CD4-positive, CD25-positive, alpha-beta regulatory T cell (primary cell): ENCODE data around the gene CYP51A1. TPM values are rescaled to one million over a fixed set of nuclear protein-coding genes. Genes with fewer than 3 reads are reported as not detected.
"Not testable (repeated sequence)": the region's sequence is repeated elsewhere in the genome, so short reads cannot be mapped to it uniquely, and the experiment has no call there.

Experiments
- ATAC-seq, 2 donors: fragments of 150-1000 bp; cut with Tn5 transposase; one replicate each; pipeline ENCODE4 v1.10.0; 2021; ENCODE audit warnings: low read depth in 2 of 2, moderate number of reproducible peaks in 2 of 2, moderate library complexity in 1 of 2
- DNase-seq, 3 donors: peaks; one replicate each; pipeline versions ENCODE4 v3.0.0 to v3.0.0-alpha.2; 2012 to 2022; ENCODE audit warnings: mixed read lengths in 1 of 3
- H3K27ac ChIP-seq: one replicate; pipeline ENCODE4 v1.7.0; 2013; ENCODE audit warnings: mild to moderate bottlenecking, low read length; ENCODE audit not compliant: insufficient read depth, poor library complexity, severe bottlenecking
- H3K27me3 ChIP-seq: one replicate; pipeline ENCODE4 v1.7.0; 2013; ENCODE audit warnings: low read length; ENCODE audit not compliant: control insufficient read depth, insufficient read depth
- H3K36me3 ChIP-seq: one replicate; pipeline ENCODE4 v1.7.0; 2013; ENCODE audit warnings: mild to moderate bottlenecking, low read length, moderate library complexity; ENCODE audit not compliant: control insufficient read depth, insufficient read depth
- H3K4me1 ChIP-seq: 2 replicates; pipeline ENCODE4 v1.7.0; 2013; ENCODE audit warnings: mild to moderate bottlenecking, low read length; ENCODE audit not compliant: insufficient read depth, control insufficient read depth, poor library complexity, severe bottlenecking
- H3K4me3 ChIP-seq: one replicate; pipeline ENCODE4 v1.7.0; 2013; ENCODE audit warnings: low read depth, mild to moderate bottlenecking, low read length, moderate library complexity
- H3K9me3 ChIP-seq, 2 experiments: 1 replicate in 1 of 2; 2 replicates in 1 of 2; pipeline ENCODE4 v1.7.0; 2013; ENCODE audit warnings: low read length in 2 of 2, mild to moderate bottlenecking in 1 of 2, moderate library complexity in 1 of 2; ENCODE audit not compliant: control insufficient read depth in 2 of 2
- H3K27ac Mint-ChIP-seq, 3 donors: one replicate each; pipeline ENCODE4 v1.8.0; 2020 to 2022; ENCODE audit warnings: mild to moderate bottlenecking in 3 of 3, mixed read lengths in 3 of 3, moderate library complexity in 2 of 3
- H3K27me3 Mint-ChIP-seq: one replicate; pipeline ENCODE4 v1.8.0; 2022; ENCODE audit warnings: mild to moderate bottlenecking, mixed read lengths
- H3K36me3 Mint-ChIP-seq: one replicate; pipeline ENCODE4 v1.8.0; 2020; ENCODE audit warnings: mixed read lengths
- H3K4me1 Mint-ChIP-seq, 4 donors: one replicate each; pipeline ENCODE4 v1.8.0; 2020 to 2022; ENCODE audit warnings: mixed read lengths in 4 of 4, mild to moderate bottlenecking in 1 of 4
- H3K4me3 Mint-ChIP-seq, 4 donors: one replicate each; pipeline ENCODE4 v1.8.0; 2020 to 2022; ENCODE audit warnings: mild to moderate bottlenecking in 4 of 4, mixed read lengths in 4 of 4, moderate library complexity in 3 of 4
- H3K9me3 Mint-ChIP-seq, 7 donors: one replicate each; pipeline ENCODE4 v1.8.0; 2020 to 2022; ENCODE audit warnings: mixed read lengths in 7 of 7, mild to moderate bottlenecking in 3 of 7, moderate library complexity in 2 of 7
- polyA plus RNA-seq, 4 donors: library from polyadenylated mRNA; unstranded; fragments of 300-500 nt; fragmentation: Illumina TruSeq; gene quantifications; one replicate each; pipeline ENCODE4 v1.2.3, GENCODE V29; 2021
- total RNA-seq: library from RNA; stranded (reverse); gene quantifications from one replicate; pipeline ENCODE4 v1.2.3, GENCODE V29; 2022

The CYP51A1 gene
- total and polyA plus RNA-seq, 5 donors from 2014 or later, result 11.2 to 29.0 (median 15.3) TPM

DNA sequence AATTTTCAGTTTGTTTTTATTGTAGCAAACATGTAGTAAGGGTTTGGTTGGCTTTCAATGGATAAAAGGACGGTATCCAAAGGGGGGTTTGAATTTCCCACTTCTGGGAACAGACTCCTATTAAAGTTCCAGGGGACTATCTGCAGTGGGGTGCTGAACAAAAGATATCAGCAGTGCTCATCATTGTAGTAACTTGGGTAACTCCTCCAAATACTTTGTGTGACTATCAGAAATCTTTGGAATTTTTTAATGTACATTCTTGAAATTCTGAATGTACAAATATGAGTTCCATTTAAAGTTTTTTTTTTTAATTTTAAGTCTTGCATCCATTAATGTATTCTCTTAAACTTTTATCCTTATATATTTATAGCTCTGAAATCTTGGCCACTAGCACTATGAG lies 42.1 kb downstream of the CYP51A1 start:
- peaks cover 0 to 2% (median 0%) of the 10 kb centered on the region in 7 donors for H3K9me3 Mint-ChIP-seq
- DNase-seq (no peak), ATAC-seq (no peak)
- Histone ChIP-seq H3K4me3 (no peak overlapping the region), H3K4me1 (no peaks in the 10 kb centered on the region), H3K36me3 (peaks cover 57% of the 10 kb centered on the region), H3K27me3 (no peaks in the 10 kb centered on the region), H3K27ac (no peak overlapping the region), H3K9me3 (no peaks in the 10 kb centered on the region)
- no peak overlapping the region for H3K27ac Mint-ChIP-seq
- no peaks in the 10 kb centered on the region for H3K4me1 Mint-ChIP-seq
- no peaks in the 10 kb centered on the region for H3K27me3 Mint-ChIP-seq
- no peak overlapping the region for H3K4me3 Mint-ChIP-seq
- peaks cover 46% of the 10 kb centered on the region for H3K36me3 Mint-ChIP-seq

DNA sequence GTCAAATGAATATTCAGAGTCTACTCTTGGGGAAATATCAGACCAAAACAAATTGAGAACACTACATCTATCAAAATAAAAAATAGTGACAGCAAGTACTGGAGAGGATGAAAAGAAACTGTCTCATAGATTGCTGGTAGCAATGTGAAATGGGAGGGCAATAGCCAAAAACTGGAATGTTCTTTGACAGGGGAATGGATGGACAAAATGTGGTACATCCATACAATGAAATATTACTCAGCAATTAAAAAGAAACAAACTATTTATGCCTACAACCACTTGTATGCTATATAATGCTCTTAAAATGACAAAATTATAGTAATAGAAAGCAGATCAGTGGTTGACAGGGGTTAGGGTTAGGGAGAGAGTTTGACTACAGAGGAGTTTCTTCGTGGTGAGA lies 46.0 kb downstream of the CYP51A1 start:
- Histone ChIP-seq H3K27me3 (no peaks in the 10 kb centered on the region), H3K9me3 (no peaks in the 10 kb centered on the region), H3K4me3 (no peak overlapping the region), H3K36me3 (peaks cover 79% of the 10 kb centered on the region), H3K27ac (no peak overlapping the region), H3K4me1 (no peaks in the 10 kb centered on the region)
- DNase-seq (no peak), ATAC-seq (no peak)
- H3K4me3 Mint-ChIP-seq, result no peak overlapping the region
- H3K4me1 Mint-ChIP-seq, result no peaks in the 10 kb centered on the region
- H3K36me3 Mint-ChIP-seq, result peaks cover 55% of the 10 kb centered on the region
- no peaks in the 10 kb centered on the region for H3K27me3 Mint-ChIP-seq
- H3K27ac Mint-ChIP-seq, result no peak overlapping the region
- H3K9me3 Mint-ChIP-seq, result peaks cover 0 to 3% (median 0%) of the 10 kb centered on the region in 7 donors

DNA sequence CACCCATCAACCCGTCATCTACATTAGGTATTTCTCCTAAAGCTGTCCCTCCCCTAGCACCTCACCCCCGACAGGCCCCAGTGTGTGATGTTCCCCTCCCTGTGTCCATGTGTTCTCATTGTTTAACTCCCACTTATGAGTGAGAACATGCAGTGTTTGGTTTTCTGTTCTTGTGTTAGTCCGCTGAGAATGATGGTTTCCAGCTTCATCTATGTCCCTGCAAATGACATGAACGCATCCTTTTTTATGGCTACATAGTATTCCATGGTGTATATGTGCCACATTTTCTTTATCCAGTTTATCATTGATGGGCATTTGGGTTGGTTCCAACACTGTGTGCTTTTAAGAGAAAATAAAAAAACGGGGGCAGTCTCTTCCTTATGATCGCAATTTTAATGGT lies 50.4 kb downstream of the CYP51A1 start:
- not testable (repeated sequence) for ATAC-seq, H3K4me3 Mint-ChIP-seq, H3K27ac ChIP-seq, H3K27me3 Mint-ChIP-seq, H3K4me1 ChIP-seq, H3K9me3 ChIP-seq, H3K4me3 ChIP-seq, DNase-seq, H3K9me3 Mint-ChIP-seq, H3K4me1 Mint-ChIP-seq, H3K27me3 ChIP-seq, H3K27ac Mint-ChIP-seq
- H3K36me3 Mint-ChIP-seq, result peaks cover 59% of the 10 kb centered on the region
- peaks cover 76% of the 10 kb centered on the region for H3K36me3 ChIP-seq

DNA sequence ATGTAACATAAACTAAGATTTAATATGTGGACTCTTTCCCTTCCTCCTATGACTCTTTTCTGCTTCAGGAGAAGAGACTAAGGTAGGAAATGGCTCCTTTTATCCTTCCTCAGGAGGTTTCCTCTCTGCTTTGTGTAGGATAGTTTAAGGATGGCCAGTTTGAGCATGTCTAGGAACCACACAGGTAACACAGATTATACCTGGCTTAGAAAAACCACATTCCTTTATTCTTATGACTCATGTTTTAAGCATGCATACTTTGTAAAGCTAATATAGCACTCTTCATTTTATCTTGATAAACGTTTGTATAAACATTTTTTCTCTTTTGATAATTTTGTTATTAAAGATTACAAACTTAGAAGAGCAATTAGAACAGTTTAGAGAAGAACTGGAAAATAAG lies 57.8 kb downstream of the CYP51A1 start:
- Mint-ChIP-seq H3K9me3 (no peaks in the 10 kb centered on the region), H3K4me1 (peaks cover 2 to 22% (median 8%) of the 10 kb centered on the region in 4 donors), H3K36me3 (peaks cover 47% of the 10 kb centered on the region), H3K27ac (no peak overlapping the region), H3K4me3 (no peak overlapping the region), H3K27me3 (no peaks in the 10 kb centered on the region)
- H3K27ac ChIP-seq, result no peak overlapping the region
- ATAC-seq (no peak), DNase-seq (no peak)
- no peaks in the 10 kb centered on the region for H3K9me3 ChIP-seq
- H3K4me1 ChIP-seq, result no peaks in the 10 kb centered on the region
- no peaks in the 10 kb centered on the region for H3K27me3 ChIP-seq
- no peak overlapping the region for H3K4me3 ChIP-seq
- peaks cover 37% of the 10 kb centered on the region for H3K36me3 ChIP-seq

DNA sequence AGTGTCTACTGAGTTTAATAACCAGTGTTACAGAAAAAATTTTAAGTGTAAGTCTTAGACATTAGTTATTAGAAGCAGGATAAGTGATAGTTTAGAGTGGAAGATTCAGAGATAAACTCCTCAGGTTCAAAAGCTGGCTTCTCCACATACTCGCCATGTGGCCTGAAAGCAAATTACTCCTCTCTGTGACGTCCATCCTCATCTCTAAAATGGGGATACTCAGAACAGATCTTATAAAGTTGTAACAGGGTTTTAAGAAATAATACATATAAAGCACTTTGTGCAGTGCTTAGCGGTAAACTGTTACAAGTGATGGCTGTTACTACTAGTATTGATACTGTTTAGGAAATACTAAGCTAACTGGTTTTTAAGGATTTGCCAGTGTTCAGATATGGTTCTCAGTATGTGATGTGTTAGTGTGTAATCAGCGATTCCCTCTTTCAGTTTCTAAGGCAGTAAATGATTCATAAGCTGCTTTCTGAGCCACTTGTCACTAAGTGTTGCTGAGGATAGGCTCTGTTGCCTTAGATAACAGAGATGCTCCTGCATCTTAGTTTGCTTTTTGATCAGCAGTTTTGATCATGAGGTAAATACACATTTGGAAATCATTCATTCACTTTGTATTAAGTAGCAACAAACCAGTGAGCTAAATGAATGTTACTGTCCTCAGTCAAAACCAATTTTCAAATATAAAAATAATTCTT lies 58.7 kb downstream of the CYP51A1 start:
- no peak for ATAC-seq

DNA sequence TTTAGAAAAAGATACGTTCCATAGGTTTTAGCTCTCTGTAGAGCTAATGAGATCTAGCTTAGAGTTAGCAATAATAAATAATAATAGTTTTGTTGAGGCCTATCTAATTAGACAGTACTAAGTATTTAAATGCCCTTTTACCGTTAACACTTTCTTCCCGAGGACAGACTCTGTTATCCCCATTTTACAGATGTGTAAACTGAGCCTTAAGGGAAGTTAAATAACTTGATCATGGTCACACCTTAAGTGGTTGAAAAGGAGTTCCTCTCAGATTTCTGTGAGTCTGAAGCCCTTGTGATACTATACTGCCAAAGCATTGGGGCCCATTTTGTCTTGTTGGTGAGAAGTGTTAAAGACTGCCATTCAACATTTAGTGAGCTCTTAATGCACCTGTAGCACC lies 61.6 kb downstream of the CYP51A1 start:
- DNase-seq, result no peak
- no peaks in the 10 kb centered on the region for H3K4me1 ChIP-seq
- H3K9me3 ChIP-seq, result no peaks in the 10 kb centered on the region
- ATAC-seq, result no peak
- H3K36me3 Mint-ChIP-seq, result peaks cover 45% of the 10 kb centered on the region
- H3K4me1 Mint-ChIP-seq, result peaks cover 2 to 23% (median 11%) of the 10 kb centered on the region in 4 donors
- no peaks in the 10 kb centered on the region for H3K27me3 Mint-ChIP-seq
- H3K36me3 ChIP-seq, result peaks cover 48% of the 10 kb centered on the region
- no peak overlapping the region for H3K4me3 Mint-ChIP-seq
- no peaks in the 10 kb centered on the region for H3K9me3 Mint-ChIP-seq
- H3K27ac Mint-ChIP-seq, result no peak overlapping the region
- H3K4me3 ChIP-seq, result no peak overlapping the region
- no peak overlapping the region for H3K27ac ChIP-seq
- no peaks in the 10 kb centered on the region for H3K27me3 ChIP-seq

More for the DNA sequence above, 58.7 kb downstream of the CYP51A1 start:
- H3K9me3 Mint-ChIP-seq, result no peaks in the 10 kb centered on the region
- H3K4me3 Mint-ChIP-seq, result no peak overlapping the region
- H3K4me1 Mint-ChIP-seq, result peaks cover 2 to 18% (median 11%) of the 10 kb centered on the region in 4 donors
- peaks cover 45% of the 10 kb centered on the region for H3K36me3 Mint-ChIP-seq
- Histone ChIP-seq H3K4me1 (no peaks in the 10 kb centered on the region), H3K36me3 (peaks cover 41% of the 10 kb centered on the region), H3K27me3 (no peaks in the 10 kb centered on the region), H3K4me3 (no peak overlapping the region), H3K9me3 (no peaks in the 10 kb centered on the region), H3K27ac (no peak overlapping the region)
- H3K27me3 Mint-ChIP-seq, result no peaks in the 10 kb centered on the region
- no peak overlapping the region for H3K27ac Mint-ChIP-seq
- DNase-seq, result peak in 1 of 3 donors; percentile 2

DNA sequence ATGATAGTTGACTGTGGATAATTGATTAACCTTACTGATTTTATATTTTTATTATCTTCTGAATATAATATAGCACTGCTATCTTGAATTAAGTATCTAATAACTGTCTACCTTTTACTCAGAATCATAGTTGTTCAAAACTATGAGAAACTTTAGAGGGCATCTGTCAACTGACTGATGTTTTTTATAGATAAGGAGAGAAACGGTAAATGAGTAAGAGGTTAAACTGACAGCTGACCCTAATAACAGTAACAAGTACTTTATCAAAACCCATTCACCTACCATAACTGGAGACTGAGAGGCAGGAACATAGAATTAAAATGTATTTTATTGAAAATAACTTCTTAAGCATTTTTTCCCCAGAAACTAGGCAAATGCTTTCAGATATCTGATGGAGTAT lies 62.2 kb downstream of the CYP51A1 start:
- no peak overlapping the region for H3K4me3 Mint-ChIP-seq
- no peaks in the 10 kb centered on the region for H3K27me3 Mint-ChIP-seq
- peaks cover 4 to 23% (median 11%) of the 10 kb centered on the region in 4 donors for H3K4me1 Mint-ChIP-seq
- ATAC-seq (no peak), DNase-seq (no peak)
- H3K4me1 ChIP-seq, result no peaks in the 10 kb centered on the region
- peaks cover 44% of the 10 kb centered on the region for H3K36me3 Mint-ChIP-seq
- no peaks in the 10 kb centered on the region for H3K9me3 ChIP-seq
- H3K27ac ChIP-seq, result no peak overlapping the region
- no peak overlapping the region for H3K4me3 ChIP-seq
- H3K27ac Mint-ChIP-seq, result no peak overlapping the region
- H3K36me3 ChIP-seq, result peaks cover 48% of the 10 kb centered on the region
- H3K9me3 Mint-ChIP-seq, result no peaks in the 10 kb centered on the region
- no peaks in the 10 kb centered on the region for H3K27me3 ChIP-seq

DNA sequence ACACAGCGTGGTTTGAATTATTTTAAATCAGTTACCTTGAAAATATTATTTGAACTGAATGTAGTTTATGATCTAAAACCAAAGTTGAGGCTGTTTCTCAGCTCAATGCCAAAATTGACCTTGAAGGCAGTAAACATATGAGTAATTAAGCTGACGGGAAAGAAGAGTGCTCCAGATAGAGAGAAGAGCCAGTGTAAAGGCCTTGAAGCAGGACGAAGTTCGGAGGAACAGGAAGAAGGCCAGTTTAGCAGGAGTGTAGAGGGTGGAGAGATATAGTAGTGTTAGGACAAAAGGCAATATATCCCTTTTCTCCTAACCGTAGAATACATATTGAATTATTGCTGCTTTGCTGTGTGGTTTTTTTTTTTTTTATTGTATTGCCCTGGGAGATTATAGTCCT lies 63.2 kb downstream of the CYP51A1 start:
- Mint-ChIP-seq H3K27ac (peak overlapping the region in 2 of 3 donors; percentile 6 to 27), H3K9me3 (no peaks in the 10 kb centered on the region), H3K4me3 (no peak overlapping the region), H3K27me3 (no peaks in the 10 kb centered on the region), H3K4me1 (peaks cover 5 to 18% (median 12%) of the 10 kb centered on the region in 4 donors), H3K36me3 (peaks cover 50% of the 10 kb centered on the region)
- Histone ChIP-seq H3K4me3 (no peak overlapping the region), H3K4me1 (no peaks in the 10 kb centered on the region), H3K9me3 (no peaks in the 10 kb centered on the region), H3K27me3 (no peaks in the 10 kb centered on the region), H3K36me3 (peaks cover 53% of the 10 kb centered on the region), H3K27ac (no peak overlapping the region)
- no peak for ATAC-seq
- no peak for DNase-seq
